ENCODE results near the gene FAM222A. TPM values are rescaled to one million over a fixed set of nuclear protein-coding genes. Genes with fewer than 3 reads are reported as not detected.

FAM222A gene
- total RNA-seq, 1 experiment from 2014 or later: 12.8 TPM

DNA sequence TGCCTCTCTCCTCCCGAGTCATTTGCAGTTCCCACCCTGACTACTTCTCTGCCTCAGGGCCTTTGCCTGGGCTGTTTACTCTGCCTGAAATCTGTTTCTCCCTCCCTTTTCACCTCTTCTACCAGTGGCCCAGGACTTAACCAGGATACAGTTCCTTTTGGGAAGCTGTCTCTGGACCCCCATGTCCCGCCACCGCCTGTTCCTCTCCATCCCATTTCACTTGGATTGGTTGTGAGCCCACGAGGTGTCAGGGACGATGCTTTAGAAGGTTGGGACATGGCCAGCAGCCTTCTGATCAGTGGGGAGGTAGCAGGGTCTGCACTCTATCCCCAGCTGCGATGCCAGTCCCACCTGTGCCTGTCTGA is 51.8 kb downstream of the FAM222A start:
- no peak overlapping the region for H3K4me3 ChIP-seq (ENCODE audit: low read depth in 2 of 2, low read length in 2 of 2)
- intact Hi-C loops (cut with micrococcal nuclease; ENCODE audit: unreplicated experiment) (no loop called here), in situ Hi-C loops (cut with HindIII; ENCODE audit: low pct_unique_long_range_greater_than_20kb, low sequenced_read_pairs) (no loop called here)
- POLR2A ChIA-PET: no interaction called here
- H3K27ac ChIP-seq (ENCODE audit: low read length): no peak overlapping the region
- TF ChIP-seq TCF7L2 (IDR thresholded peaks at IDR 0.05; ENCODE audit: low read depth, low read length) (no peak), SIN3A (IDR thresholded peaks at IDR 0.05; ENCODE audit: borderline replicate concordance, insufficient read depth, low read depth, low read length) (no peak), REST (IDR thresholded peaks at IDR 0.05; ENCODE audit: insufficient read depth in 1 of 2, low read depth in 2 of 2, low read length in 1 of 2) (no peak), POLR2AphosphoS5 (IDR thresholded peaks at IDR 0.05; ENCODE audit: low read depth, low read length) (no peak)
- TF ChIP-seq, protein P1, sequence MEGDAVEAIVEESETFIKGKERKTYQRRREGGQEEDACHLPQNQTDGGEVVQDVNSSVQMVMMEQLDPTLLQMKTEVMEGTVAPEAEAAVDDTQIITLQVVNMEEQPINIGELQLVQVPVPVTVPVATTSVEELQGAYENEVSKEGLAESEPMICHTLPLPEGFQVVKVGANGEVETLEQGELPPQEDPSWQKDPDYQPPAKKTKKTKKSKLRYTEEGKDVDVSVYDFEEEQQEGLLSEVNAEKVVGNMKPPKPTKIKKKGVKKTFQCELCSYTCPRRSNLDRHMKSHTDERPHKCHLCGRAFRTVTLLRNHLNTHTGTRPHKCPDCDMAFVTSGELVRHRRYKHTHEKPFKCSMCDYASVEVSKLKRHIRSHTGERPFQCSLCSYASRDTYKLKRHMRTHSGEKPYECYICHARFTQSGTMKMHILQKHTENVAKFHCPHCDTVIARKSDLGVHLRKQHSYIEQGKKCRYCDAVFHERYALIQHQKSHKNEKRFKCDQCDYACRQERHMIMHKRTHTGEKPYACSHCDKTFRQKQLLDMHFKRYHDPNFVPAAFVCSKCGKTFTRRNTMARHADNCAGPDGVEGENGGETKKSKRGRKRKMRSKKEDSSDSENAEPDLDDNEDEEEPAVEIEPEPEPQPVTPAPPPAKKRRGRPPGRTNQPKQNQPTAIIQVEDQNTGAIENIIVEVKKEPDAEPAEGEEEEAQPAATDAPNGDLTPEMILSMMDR (IDR thresholded peaks at IDR 0.05): no peak
- no TSS peak for BruUV-seq (replicated peaks)
- ATAC-seq (no peak), DNase-seq (ENCODE audit: low read depth, low spot score) (no peak)
- no peaks in the 10 kb centered on the region for H3K9me3 ChIP-seq (ENCODE audit: control insufficient read depth, insufficient read depth, low read depth, low read length)
- H3K36me3 ChIP-seq (ENCODE audit: control insufficient read depth, insufficient read depth, low read length): no peaks in the 10 kb centered on the region
- CTCF ChIA-PET: no interaction called here
- H3K4me1 ChIP-seq (ENCODE audit: control insufficient read depth, insufficient read depth, low read length): no peaks in the 10 kb centered on the region
- H3K27me3 ChIP-seq (ENCODE audit: control insufficient read depth, insufficient read depth, low read length): no peaks in the 10 kb centered on the region

GRCh38 chr12:109766251-109766778 is 52.7 kb downstream of the FAM222A start:
- Histone ChIP-seq H3K27me3 (ENCODE audit: control insufficient read depth, insufficient read depth, low read length) (no peaks in the 10 kb centered on the region), H3K27ac (ENCODE audit: low read length) (no peak overlapping the region), H3K4me3 (ENCODE audit: low read depth in 2 of 2, low read length in 2 of 2) (no peak overlapping the region), H3K4me1 (ENCODE audit: control insufficient read depth, insufficient read depth, low read length) (no peaks in the 10 kb centered on the region), H3K36me3 (ENCODE audit: control insufficient read depth, insufficient read depth, low read length) (no peaks in the 10 kb centered on the region), H3K9me3 (ENCODE audit: control insufficient read depth, insufficient read depth, low read depth, low read length) (no peaks in the 10 kb centered on the region)
- ATAC-seq (no peak), DNase-seq (ENCODE audit: low read depth, low spot score) (no peak)
- TF ChIP-seq SIN3A (IDR thresholded peaks at IDR 0.05; ENCODE audit: borderline replicate concordance, insufficient read depth, low read depth, low read length): no peak
- TF ChIP-seq, protein P1 (IDR thresholded peaks at IDR 0.05): no peak
- no peak for TF ChIP-seq POLR2AphosphoS5 (IDR thresholded peaks at IDR 0.05; ENCODE audit: low read depth, low read length)
- no peak for TF ChIP-seq REST (IDR thresholded peaks at IDR 0.05; ENCODE audit: insufficient read depth in 1 of 2, low read depth in 2 of 2, low read length in 1 of 2)
- CTCF ChIA-PET: interaction anchor here (0.6 to 0.7 kb wide), 3 partner anchors 93 to 222 kb away, joined by 3 to 11 read pairs (median 6); no protein-coding TSS in a partner anchor
- in situ Hi-C loops (cut with HindIII; ENCODE audit: low pct_unique_long_range_greater_than_20kb, low sequenced_read_pairs): no loop called here
- BruUV-seq (replicated peaks): no TSS peak
- POLR2A ChIA-PET: no interaction called here
- intact Hi-C loops (cut with micrococcal nuclease; ENCODE audit: unreplicated experiment): no loop called here
